Lower leg skin (tissue), 3 donors: ENCODE data around the gene DAP3.

Source experiments
- POLR2A ChIP-seq, 2 donors: fragments of 450-650 bp; IDR thresholded peaks; one replicate each; pipeline ENCODE4 v1.6.1; 2016 to 2017; ENCODE audit warnings: antibody characterized with exemption in 2 of 2, mild to moderate bottlenecking in 1 of 2, moderate library complexity in 1 of 2
- TF ChIP-seq, protein P1 (sequence below), 3 donors: fragments of 450-650 bp; IDR thresholded peaks; one replicate each; pipeline ENCODE4 v1.5.1; 2016; ENCODE audit warnings: antibody characterized with exemption in 3 of 3, mild to moderate bottlenecking in 3 of 3, moderate library complexity in 2 of 3

DNA sequence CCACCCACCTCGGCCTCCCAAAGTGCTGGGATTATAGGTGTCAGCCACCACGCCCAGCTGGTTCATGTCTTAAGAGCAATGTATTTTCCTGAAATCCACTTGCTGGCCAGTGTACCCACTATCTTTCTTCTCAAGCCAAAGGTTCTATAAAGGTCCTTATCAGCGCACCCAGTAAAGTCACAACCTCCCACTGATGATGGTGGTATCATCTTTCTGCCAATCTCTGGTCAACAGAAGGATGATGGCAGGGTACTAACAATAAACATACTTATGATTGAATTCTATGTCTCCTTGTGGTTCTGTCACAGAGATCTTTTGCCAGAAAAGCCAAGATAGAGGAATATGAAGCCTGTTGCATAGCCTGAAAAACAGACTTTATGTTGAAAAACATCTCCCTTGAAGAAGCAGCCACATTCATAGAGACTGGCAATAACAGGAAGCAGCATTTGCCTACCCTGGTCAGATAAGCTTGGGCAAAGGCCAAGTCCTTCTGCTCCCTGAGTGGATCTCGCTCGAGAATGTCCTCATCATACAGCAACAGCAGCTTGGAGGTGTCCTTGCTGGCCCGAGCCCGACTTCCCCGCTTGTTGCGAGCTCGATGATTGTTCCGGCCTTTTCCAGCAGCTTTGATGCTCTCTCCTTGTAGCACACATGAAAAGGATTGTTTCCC is 73.0 kb downstream of the DAP3 start:
- TF ChIP-seq, protein P1, sequence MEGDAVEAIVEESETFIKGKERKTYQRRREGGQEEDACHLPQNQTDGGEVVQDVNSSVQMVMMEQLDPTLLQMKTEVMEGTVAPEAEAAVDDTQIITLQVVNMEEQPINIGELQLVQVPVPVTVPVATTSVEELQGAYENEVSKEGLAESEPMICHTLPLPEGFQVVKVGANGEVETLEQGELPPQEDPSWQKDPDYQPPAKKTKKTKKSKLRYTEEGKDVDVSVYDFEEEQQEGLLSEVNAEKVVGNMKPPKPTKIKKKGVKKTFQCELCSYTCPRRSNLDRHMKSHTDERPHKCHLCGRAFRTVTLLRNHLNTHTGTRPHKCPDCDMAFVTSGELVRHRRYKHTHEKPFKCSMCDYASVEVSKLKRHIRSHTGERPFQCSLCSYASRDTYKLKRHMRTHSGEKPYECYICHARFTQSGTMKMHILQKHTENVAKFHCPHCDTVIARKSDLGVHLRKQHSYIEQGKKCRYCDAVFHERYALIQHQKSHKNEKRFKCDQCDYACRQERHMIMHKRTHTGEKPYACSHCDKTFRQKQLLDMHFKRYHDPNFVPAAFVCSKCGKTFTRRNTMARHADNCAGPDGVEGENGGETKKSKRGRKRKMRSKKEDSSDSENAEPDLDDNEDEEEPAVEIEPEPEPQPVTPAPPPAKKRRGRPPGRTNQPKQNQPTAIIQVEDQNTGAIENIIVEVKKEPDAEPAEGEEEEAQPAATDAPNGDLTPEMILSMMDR (IDR thresholded peaks at IDR 0.05) = no peak
- no peak for TF ChIP-seq POLR2A (IDR thresholded peaks at IDR 0.05)
